ENCODE measurements around the gene MFN2. TPM values are rescaled to one million over a fixed set of nuclear protein-coding genes. Genes with fewer than 3 reads are reported as not detected.

The MFN2 gene
- total and polyA plus RNA-seq, 8 donors: 31.2 to 68.0 (median 48.7) TPM

DNA sequence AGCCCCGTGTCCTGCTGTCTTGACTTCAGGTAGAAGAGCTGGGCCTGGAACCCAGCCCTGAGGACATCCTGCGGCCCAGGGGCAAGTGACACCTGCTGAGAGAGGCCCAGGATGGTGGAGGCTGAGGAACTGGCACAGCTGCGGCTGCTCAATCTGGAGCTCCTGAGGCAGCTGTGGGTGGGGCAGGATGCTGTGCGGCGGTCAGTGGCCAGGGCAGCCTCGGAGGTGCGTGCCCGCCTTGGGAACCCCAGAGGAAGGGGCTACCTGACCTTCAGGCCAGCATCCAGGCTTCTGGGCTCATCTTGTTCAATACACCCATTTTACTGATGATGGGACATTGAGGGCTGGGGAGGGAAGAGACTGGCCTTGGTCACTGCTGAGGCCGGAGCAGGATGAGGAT is 41.4 kb downstream of the MFN2 start:
- intact Hi-C loops (cut with DNase I; ENCODE audit: low total_unique reads): no loop called here
- 90 to 96% (median 95%) methylated on average over 1 to 9 of the region's 9 CpGs for WGBS, 5 donors
- peaks cover 8 to 23% (median 13%) of the 10 kb centered on the region in 4 donors for H3K4me1 ChIP-seq
- no peaks in the 10 kb centered on the region for H3K27me3 ChIP-seq
- H3K4me3 ChIP-seq: no peak overlapping the region
- DNase-seq: no peak
- H3K27ac ChIP-seq: no peak overlapping the region
- TF ChIP-seq, protein P1, sequence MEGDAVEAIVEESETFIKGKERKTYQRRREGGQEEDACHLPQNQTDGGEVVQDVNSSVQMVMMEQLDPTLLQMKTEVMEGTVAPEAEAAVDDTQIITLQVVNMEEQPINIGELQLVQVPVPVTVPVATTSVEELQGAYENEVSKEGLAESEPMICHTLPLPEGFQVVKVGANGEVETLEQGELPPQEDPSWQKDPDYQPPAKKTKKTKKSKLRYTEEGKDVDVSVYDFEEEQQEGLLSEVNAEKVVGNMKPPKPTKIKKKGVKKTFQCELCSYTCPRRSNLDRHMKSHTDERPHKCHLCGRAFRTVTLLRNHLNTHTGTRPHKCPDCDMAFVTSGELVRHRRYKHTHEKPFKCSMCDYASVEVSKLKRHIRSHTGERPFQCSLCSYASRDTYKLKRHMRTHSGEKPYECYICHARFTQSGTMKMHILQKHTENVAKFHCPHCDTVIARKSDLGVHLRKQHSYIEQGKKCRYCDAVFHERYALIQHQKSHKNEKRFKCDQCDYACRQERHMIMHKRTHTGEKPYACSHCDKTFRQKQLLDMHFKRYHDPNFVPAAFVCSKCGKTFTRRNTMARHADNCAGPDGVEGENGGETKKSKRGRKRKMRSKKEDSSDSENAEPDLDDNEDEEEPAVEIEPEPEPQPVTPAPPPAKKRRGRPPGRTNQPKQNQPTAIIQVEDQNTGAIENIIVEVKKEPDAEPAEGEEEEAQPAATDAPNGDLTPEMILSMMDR (IDR thresholded peaks at IDR 0.05): no peak
- TF ChIP-seq EP300 (IDR thresholded peaks at IDR 0.05): no peak
- TF ChIP-seq POLR2AphosphoS5 (IDR thresholded peaks at IDR 0.05): no peak
- no peak for TF ChIP-seq POLR2A (IDR thresholded peaks at IDR 0.05)
- peaks cover 13 to 52% (median 50%) of the 10 kb centered on the region in 4 donors for H3K36me3 ChIP-seq
- H3K9me3 ChIP-seq: no peaks in the 10 kb centered on the region

DNA sequence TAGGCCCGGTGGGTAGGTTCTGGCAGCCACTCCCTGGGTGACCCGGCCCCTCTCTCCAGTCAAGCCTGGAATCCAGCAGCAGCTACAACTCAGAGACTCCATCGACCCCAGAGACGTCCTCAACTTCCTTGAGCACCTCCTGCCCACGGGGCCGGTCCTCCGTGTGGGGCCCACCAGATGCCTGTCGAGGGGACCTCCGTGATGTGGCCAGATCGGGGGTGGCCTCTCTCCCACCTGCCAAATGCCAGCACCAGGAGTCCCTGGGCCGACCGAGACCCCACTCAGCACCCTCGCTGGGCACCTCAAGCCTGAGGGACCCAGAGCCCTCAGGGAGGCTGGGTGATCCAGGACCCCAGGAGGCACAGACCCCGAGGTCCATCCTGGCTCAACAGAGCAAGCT is 41.8 kb downstream of the MFN2 start:
- Histone ChIP-seq H3K36me3 (peaks cover 13 to 56% (median 54%) of the 10 kb centered on the region in 4 donors), H3K27ac (no peak overlapping the region), H3K9me3 (no peaks in the 10 kb centered on the region), H3K4me3 (no peak overlapping the region), H3K4me1 (peaks cover 8 to 23% (median 13%) of the 10 kb centered on the region in 4 donors), H3K27me3 (no peaks in the 10 kb centered on the region)
- no peak for DNase-seq
- TF ChIP-seq EP300 (IDR thresholded peaks at IDR 0.05) (no peak), POLR2A (IDR thresholded peaks at IDR 0.05) (no peak), POLR2AphosphoS5 (IDR thresholded peaks at IDR 0.05) (no peak)
- TF ChIP-seq, protein P1 (IDR thresholded peaks at IDR 0.05): no peak
- WGBS, 5 donors: 95 to 100% (median 97%) methylated on average over 1 to 14 of the region's 14 CpGs
- intact Hi-C loops (cut with DNase I; ENCODE audit: low total_unique reads): no loop called here

DNA sequence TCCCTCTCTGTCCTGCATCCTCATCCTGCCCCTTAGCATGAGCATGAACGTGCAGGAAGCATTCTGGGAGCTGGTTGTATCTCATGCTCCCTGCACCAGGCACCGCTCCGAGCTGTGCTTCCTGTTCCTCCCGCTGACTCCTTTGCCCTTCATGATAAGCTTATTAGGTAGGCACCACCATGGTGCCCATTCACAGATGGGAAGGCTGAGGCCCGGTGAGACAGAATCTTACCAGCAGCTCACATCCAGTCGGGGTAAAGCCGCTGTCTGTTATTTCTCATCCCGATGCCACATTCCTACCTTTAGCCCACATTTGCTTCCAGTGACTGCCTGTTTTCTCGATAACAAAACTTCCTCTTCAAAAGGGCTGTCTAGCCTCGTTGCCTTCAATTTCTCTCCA is 46.3 kb downstream of the MFN2 start:
- Histone ChIP-seq H3K4me1 (peaks cover 0 to 2% (median 0%) of the 10 kb centered on the region in 4 donors), H3K9me3 (no peaks in the 10 kb centered on the region), H3K36me3 (peaks cover 13 to 100% (median 96%) of the 10 kb centered on the region in 4 donors), H3K4me3 (no peak overlapping the region), H3K27ac (no peak overlapping the region), H3K27me3 (no peaks in the 10 kb centered on the region)
- no peak for DNase-seq
- TF ChIP-seq, protein P1 (IDR thresholded peaks at IDR 0.05): no peak
- TF ChIP-seq EP300 (IDR thresholded peaks at IDR 0.05) (no peak), POLR2AphosphoS5 (IDR thresholded peaks at IDR 0.05) (no peak), POLR2A (IDR thresholded peaks at IDR 0.05) (no peak)
- intact Hi-C loops (cut with DNase I; ENCODE audit: low total_unique reads): no loop called here
- 83 to 92% (median 89%) methylated on average over 10 of the region's 10 CpGs for WGBS, 5 donors

DNA sequence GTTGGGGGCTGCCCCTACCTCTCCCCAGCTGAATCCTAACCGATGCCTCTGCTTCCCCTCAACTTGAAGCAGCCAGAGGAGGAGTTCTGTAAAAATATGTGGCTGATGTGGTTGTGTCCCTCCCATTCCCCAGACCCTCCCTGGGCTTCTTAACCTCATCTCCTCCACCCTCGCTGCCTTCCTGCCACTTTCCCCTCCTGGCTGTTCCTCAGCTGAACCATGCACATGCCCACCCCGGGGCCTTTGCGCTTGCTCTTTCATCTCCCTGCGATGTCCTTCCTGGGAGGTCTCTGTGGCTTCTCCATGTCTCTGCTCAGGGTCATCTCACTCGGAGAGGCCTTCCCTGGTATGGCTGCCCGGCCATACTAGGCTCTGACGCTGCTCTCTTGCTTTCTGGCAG is 48.0 kb downstream of the MFN2 start:
- H3K36me3 ChIP-seq: peaks cover 11 to 92% (median 88%) of the 10 kb centered on the region in 4 donors
- no peaks in the 10 kb centered on the region for H3K4me1 ChIP-seq
- no peak for TF ChIP-seq EP300 (IDR thresholded peaks at IDR 0.05)
- TF ChIP-seq, protein P1 (IDR thresholded peaks at IDR 0.05): no peak
- intact Hi-C loops (cut with DNase I; ENCODE audit: low total_unique reads): no loop called here
- DNase-seq: no peak
- H3K4me3 ChIP-seq: no peak overlapping the region
- H3K27me3 ChIP-seq: no peaks in the 10 kb centered on the region
- WGBS, 5 donors: 87 to 96% (median 95%) methylated on average over 8 of the region's 8 CpGs
- no peaks in the 10 kb centered on the region for H3K9me3 ChIP-seq
- no peak overlapping the region for H3K27ac ChIP-seq
